ENCODE data around the gene INF2. TPM values are rescaled to one million over a fixed set of nuclear protein-coding genes. Genes with fewer than 3 reads are reported as not detected.
"Not testable (repeated sequence)": the region's sequence is repeated elsewhere in the genome, so short reads cannot be mapped to it uniquely, and the experiment has no call there.

The INF2 gene
- total RNA-seq, 1 experiment from 2014 or later, result 70.9 TPM

- H3K36me3 ChIP-seq (ENCODE audit: insufficient read depth, low read length, poor library complexity, severe bottlenecking), result no peaks in the 10 kb centered on the region
- peaks cover 6% of the 10 kb centered on the region for H3K4me1 ChIP-seq (ENCODE audit: insufficient read depth, low read length, poor library complexity, severe bottlenecking)
- no peak overlapping the region for H3K4me3 ChIP-seq (ENCODE audit: low read depth, low read length, poor library complexity, severe bottlenecking)
- DNase-seq (ENCODE audit: low spot score), result no peak
- intact Hi-C loops (cut with micrococcal nuclease; ENCODE audit: unreplicated experiment), result no loop called here
- H3K27ac ChIP-seq (ENCODE audit: low read depth, low read length, poor library complexity, severe bottlenecking), result no peak overlapping the region
- H3K9me3 ChIP-seq (ENCODE audit: low read depth, low read length, poor library complexity, severe bottlenecking), result no peaks in the 10 kb centered on the region
- no peak for TF ChIP-seq EZH2 (IDR thresholded peaks at IDR 0.05; ENCODE audit: borderline replicate concordance, low read depth, low read length, poor library complexity, severe bottlenecking)
- no peak for TF ChIP-seq CTCF (conservative IDR thresholded peaks at IDR 0.05; ENCODE audit: low read depth, low read length)
- H3K27me3 ChIP-seq (replicated peaks; ENCODE audit: insufficient read depth, low read depth, low read length, poor library complexity), result no peaks in the 10 kb centered on the region
- CTCF ChIA-PET, result no interaction called here
- POLR2A ChIA-PET (ENCODE audit: low non-redundant PET), result no interaction called here
- BruUV-seq (replicated peaks), result no TSS peak
These were observed 59.8 kb downstream of the INF2 start for GRCh38 chr14:104749111-104749649.

GRCh38 chr14:104750056-104750752 lies 60.8 kb downstream of the INF2 start:
- Histone ChIP-seq H3K36me3 (ENCODE audit: insufficient read depth, low read length, poor library complexity, severe bottlenecking) (peaks cover 2% of the 10 kb centered on the region), H3K9me3 (ENCODE audit: low read depth, low read length, poor library complexity, severe bottlenecking) (no peaks in the 10 kb centered on the region), H3K27me3 (replicated peaks; ENCODE audit: insufficient read depth, low read depth, low read length, poor library complexity) (no peaks in the 10 kb centered on the region), H3K4me1 (ENCODE audit: insufficient read depth, low read length, poor library complexity, severe bottlenecking) (peaks cover 8% of the 10 kb centered on the region), H3K4me3 (ENCODE audit: low read depth, low read length, poor library complexity, severe bottlenecking) (no peak overlapping the region), H3K27ac (ENCODE audit: low read depth, low read length, poor library complexity, severe bottlenecking) (no peak overlapping the region)
- no TSS peak for BruUV-seq (replicated peaks)
- POLR2A ChIA-PET (ENCODE audit: low non-redundant PET), result no interaction called here
- no peak for DNase-seq (ENCODE audit: low spot score)
- TF ChIP-seq CTCF (conservative IDR thresholded peaks at IDR 0.05; ENCODE audit: low read depth, low read length) (no peak), EZH2 (IDR thresholded peaks at IDR 0.05; ENCODE audit: borderline replicate concordance, low read depth, low read length, poor library complexity, severe bottlenecking) (no peak)
- CTCF ChIA-PET, result no interaction called here
- intact Hi-C loops (cut with micrococcal nuclease; ENCODE audit: unreplicated experiment), result no loop called here

- H3K36me3 ChIP-seq (ENCODE audit: insufficient read depth, low read length, poor library complexity, severe bottlenecking); H3K4me1 ChIP-seq (ENCODE audit: insufficient read depth, low read length, poor library complexity, severe bottlenecking); CTCF ChIA-PET; BruUV-seq (replicated peaks); H3K9me3 ChIP-seq (ENCODE audit: low read depth, low read length, poor library complexity, severe bottlenecking); H3K27ac ChIP-seq (ENCODE audit: low read depth, low read length, poor library complexity, severe bottlenecking); POLR2A ChIA-PET (ENCODE audit: low non-redundant PET); H3K4me3 ChIP-seq (ENCODE audit: low read depth, low read length, poor library complexity, severe bottlenecking); H3K27me3 ChIP-seq (replicated peaks; ENCODE audit: insufficient read depth, low read depth, low read length, poor library complexity); intact Hi-C loops (cut with micrococcal nuclease; ENCODE audit: unreplicated experiment): not testable (repeated sequence)
- peak; percentile 32 for DNase-seq (ENCODE audit: low spot score)
These were observed 61.3 kb downstream of the INF2 start for GRCh38 chr14:104750753-104751057.
